ENCODE data around the gene RAF1. TPM values are rescaled to one million over a fixed set of nuclear protein-coding genes. Genes with fewer than 3 reads are reported as not detected.
A peak's percentile ranks its signal among the peaks of the same experiment; 100 is the strongest.

RAF1 gene
- total RNA-seq, 3 donors from 2014 or later (not counting 1 experiment from before 2014, with no cell fraction given) = 142 to 168 (median 156) TPM

DNA sequence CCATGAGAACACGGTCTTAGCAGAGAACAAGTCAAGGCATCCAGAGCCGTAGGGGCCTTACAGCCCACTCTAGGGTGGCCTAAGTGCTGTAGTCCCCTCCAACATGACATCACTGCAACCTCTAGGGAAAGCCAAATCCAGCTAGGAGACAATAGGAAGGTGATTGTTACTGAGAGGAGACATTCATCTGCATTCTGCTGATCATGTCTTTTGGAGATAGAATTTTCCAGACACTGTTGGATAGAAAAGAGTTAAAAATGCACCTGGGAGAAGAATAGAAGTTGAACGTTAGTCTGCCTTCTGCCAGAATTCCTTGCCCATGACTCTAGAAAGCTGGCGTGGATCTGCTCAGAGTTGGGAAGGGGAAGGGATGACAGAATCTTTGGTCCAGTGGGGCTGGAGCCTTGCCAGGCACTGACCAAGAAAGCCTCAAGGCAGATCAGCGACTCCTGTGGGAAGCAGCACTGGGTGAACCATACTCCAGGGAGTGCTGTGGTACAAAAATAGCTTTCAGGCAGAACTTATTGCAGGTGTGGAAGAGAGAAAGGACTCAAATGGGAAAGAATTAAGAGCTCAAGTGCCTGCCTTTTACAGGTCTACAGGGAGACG is 44.8 kb upstream of the RAF1 start:
- no peak overlapping the region for H3K4me3 Mint-ChIP-seq
- peaks cover 11 to 60% of the 10 kb centered on the region in 2 donors for H3K27me3 Mint-ChIP-seq (ENCODE audit: low read depth in 2 of 2)
- TF ChIP-seq, protein P1, sequence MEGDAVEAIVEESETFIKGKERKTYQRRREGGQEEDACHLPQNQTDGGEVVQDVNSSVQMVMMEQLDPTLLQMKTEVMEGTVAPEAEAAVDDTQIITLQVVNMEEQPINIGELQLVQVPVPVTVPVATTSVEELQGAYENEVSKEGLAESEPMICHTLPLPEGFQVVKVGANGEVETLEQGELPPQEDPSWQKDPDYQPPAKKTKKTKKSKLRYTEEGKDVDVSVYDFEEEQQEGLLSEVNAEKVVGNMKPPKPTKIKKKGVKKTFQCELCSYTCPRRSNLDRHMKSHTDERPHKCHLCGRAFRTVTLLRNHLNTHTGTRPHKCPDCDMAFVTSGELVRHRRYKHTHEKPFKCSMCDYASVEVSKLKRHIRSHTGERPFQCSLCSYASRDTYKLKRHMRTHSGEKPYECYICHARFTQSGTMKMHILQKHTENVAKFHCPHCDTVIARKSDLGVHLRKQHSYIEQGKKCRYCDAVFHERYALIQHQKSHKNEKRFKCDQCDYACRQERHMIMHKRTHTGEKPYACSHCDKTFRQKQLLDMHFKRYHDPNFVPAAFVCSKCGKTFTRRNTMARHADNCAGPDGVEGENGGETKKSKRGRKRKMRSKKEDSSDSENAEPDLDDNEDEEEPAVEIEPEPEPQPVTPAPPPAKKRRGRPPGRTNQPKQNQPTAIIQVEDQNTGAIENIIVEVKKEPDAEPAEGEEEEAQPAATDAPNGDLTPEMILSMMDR (IDR thresholded peaks at IDR 0.05) = no peak
- intact Hi-C loops (cut with micrococcal nuclease) = no loop called here
- no peak overlapping the region for H3K27ac Mint-ChIP-seq
- no peaks in the 10 kb centered on the region for H3K27me3 ChIP-seq (ENCODE audit: control insufficient read depth, insufficient read depth, low read length)
- H3K36me3 Mint-ChIP-seq = no peaks in the 10 kb centered on the region
- no peak for ATAC-seq
- no peak for DNase-seq
- no peaks in the 10 kb centered on the region for H3K4me1 ChIP-seq (ENCODE audit: control insufficient read depth, insufficient read depth, low read length)
- H3K4me3 ChIP-seq (ENCODE audit: low read length) = no peak overlapping the region
- no peak overlapping the region for H3K27ac ChIP-seq (ENCODE audit: low read length)
- no peaks in the 10 kb centered on the region for H3K9me3 Mint-ChIP-seq
- 82% methylated on average over 6 of the region's 6 CpGs for WGBS (ENCODE audit: insufficient coverage)
- H3K4me1 Mint-ChIP-seq = no peaks in the 10 kb centered on the region
- H3K36me3 ChIP-seq (ENCODE audit: control insufficient read depth, insufficient read depth, low read length) = no peaks in the 10 kb centered on the region
- no peaks in the 10 kb centered on the region for H3K9me3 ChIP-seq (ENCODE audit: control insufficient read depth, insufficient read depth, low read length)

DNA sequence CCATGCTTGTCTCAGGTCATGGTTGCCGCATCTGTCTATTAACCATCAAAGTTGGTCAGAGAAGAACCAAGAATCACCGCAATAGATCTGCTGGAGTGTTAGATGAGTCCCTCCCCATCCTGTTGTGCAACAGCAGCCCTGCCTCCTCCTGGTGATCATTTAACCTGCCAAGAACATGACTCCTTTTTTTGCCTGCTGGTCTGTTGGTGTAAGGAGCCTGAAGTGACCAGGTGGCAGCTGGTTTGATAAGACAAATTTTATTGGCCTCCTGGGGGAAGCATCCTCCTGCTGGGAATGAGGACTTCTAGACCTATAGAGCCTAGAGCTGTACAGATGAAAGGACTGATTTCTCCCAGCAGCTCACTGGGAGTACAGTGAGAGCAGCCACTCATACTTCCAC is 43.5 kb upstream of the RAF1 start:
- Histone ChIP-seq H3K9me3 (ENCODE audit: control insufficient read depth, insufficient read depth, low read length) (no peaks in the 10 kb centered on the region), H3K4me1 (ENCODE audit: control insufficient read depth, insufficient read depth, low read length) (no peaks in the 10 kb centered on the region), H3K27me3 (ENCODE audit: control insufficient read depth, insufficient read depth, low read length) (no peaks in the 10 kb centered on the region), H3K36me3 (ENCODE audit: control insufficient read depth, insufficient read depth, low read length) (no peaks in the 10 kb centered on the region), H3K27ac (ENCODE audit: low read length) (no peak overlapping the region), H3K4me3 (ENCODE audit: low read length) (no peak overlapping the region)
- TF ChIP-seq, protein P1 (IDR thresholded peaks at IDR 0.05) = no peak
- peaks cover 11 to 51% of the 10 kb centered on the region in 2 donors for H3K27me3 Mint-ChIP-seq (ENCODE audit: low read depth in 2 of 2)
- intact Hi-C loops (cut with micrococcal nuclease) = no loop called here
- H3K9me3 Mint-ChIP-seq = no peaks in the 10 kb centered on the region
- WGBS (ENCODE audit: insufficient coverage) = 83% methylated on average over 2 of the region's 2 CpGs
- DNase-seq = no peak
- no peak overlapping the region for H3K27ac Mint-ChIP-seq
- no peaks in the 10 kb centered on the region for H3K36me3 Mint-ChIP-seq
- no peaks in the 10 kb centered on the region for H3K4me1 Mint-ChIP-seq
- no peak for ATAC-seq
- H3K4me3 Mint-ChIP-seq = no peak overlapping the region

DNA sequence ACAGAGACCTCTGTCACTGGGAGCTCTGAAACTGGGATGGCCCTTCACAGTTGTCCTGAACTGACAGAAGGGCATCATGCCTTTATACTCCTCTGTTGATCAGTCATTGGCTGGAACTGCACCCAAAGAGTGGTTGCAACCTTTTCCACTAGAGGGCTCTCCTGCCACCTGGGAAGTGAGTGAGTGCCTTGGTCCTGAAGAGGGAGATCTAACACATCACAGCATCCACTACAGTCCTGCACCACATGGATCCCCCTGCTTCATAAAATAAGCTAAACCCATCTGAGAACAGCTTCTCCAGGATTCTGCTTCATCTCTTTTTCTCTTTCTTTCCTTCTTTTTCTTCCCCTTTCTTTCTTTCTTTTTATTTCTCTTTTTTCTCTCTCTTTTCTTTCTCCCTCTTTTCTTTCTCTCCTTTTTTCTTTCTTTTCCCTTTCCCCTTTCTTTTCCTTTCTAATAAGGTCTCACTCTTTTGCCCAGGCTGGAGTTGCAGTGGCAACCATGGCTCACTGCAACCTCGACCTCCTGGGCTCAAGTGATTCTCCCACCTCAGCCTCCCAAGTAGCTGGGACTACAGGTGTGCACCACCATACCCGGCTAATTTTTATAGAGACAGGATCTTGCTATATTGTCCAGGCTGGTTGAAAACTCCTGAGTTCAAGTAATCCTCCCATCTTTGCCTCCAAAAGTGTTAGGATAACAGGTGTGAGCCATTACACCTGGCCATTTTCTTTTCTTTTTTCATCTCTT is 42.8 kb upstream of the RAF1 start:
- peak; percentile 87 to 99 (median 99) for ATAC-seq
- no peaks in the 10 kb centered on the region for H3K4me1 Mint-ChIP-seq
- DNase-seq = peak; percentile 43 to 74
- no peaks in the 10 kb centered on the region for H3K4me1 ChIP-seq (ENCODE audit: control insufficient read depth, insufficient read depth, low read length)
- no peaks in the 10 kb centered on the region for H3K36me3 ChIP-seq (ENCODE audit: control insufficient read depth, insufficient read depth, low read length)
- H3K36me3 Mint-ChIP-seq = no peaks in the 10 kb centered on the region
- no peaks in the 10 kb centered on the region for H3K27me3 ChIP-seq (ENCODE audit: control insufficient read depth, insufficient read depth, low read length)
- H3K9me3 Mint-ChIP-seq = no peaks in the 10 kb centered on the region
- no peaks in the 10 kb centered on the region for H3K9me3 ChIP-seq (ENCODE audit: control insufficient read depth, insufficient read depth, low read length)
- peaks cover 10 to 47% of the 10 kb centered on the region in 2 donors for H3K27me3 Mint-ChIP-seq (ENCODE audit: low read depth in 2 of 2)
- TF ChIP-seq, protein P1 (IDR thresholded peaks at IDR 0.05) = peak; percentile 78
- H3K27ac ChIP-seq (ENCODE audit: low read length) = no peak overlapping the region
- H3K4me3 ChIP-seq (ENCODE audit: low read length) = no peak overlapping the region
- no peak overlapping the region for H3K27ac Mint-ChIP-seq
- intact Hi-C loops (cut with micrococcal nuclease) = loop anchor here (1.0 kb wide), 1 partner anchor 14 kb away; no protein-coding TSS in a partner anchor
- no peak overlapping the region for H3K4me3 Mint-ChIP-seq
- WGBS (ENCODE audit: insufficient coverage) = 83% methylated on average over 2 of the region's 2 CpGs

Measured in natural killer cell (primary cell).